Neural cell (in vitro differentiated cells): ENCODE data around the gene DAPK2.

Experiments used
- CTCF ChIP-seq: fragments of 450-650 bp; IDR thresholded peaks from 2 replicates; pipeline ENCODE4 v1.5.1; 2014; ENCODE audit warnings: antibody characterized with exemption, mild to moderate bottlenecking, moderate library complexity; ENCODE audit not compliant: poor library complexity, severe bottlenecking
- EP300 ChIP-seq: fragments of 450-650 bp; conservative IDR thresholded peaks from 2 replicates; pipeline ENCODE4 v1.6.1; 2014; ENCODE audit warnings: antibody characterized with exemption, mild to moderate bottlenecking, moderate library complexity; ENCODE audit not compliant: poor library complexity, severe bottlenecking
- EZH2 ChIP-seq: fragments of 200-600, 300-800 bp; shearing (Covaris generic), sonication (generic); IDR thresholded peaks from 2 replicates; pipeline ENCODE4 v1.6.1; 2014; ENCODE audit warnings: antibody characterized with exemption, low read length, borderline replicate concordance, mild to moderate bottlenecking; ENCODE audit not compliant: insufficient read depth, poor library complexity, severe bottlenecking
- POLR2AphosphoS5 ChIP-seq: IDR thresholded peaks from 2 replicates; pipeline ENCODE4 v1.6.1; 2012
- TAF1 ChIP-seq: IDR thresholded peaks from 2 replicates; pipeline ENCODE4 v1.6.1; 2012; ENCODE audit warnings: low read depth

- no peak for TF ChIP-seq CTCF
- TF ChIP-seq EZH2 = no peak
- TF ChIP-seq POLR2AphosphoS5 = no peak
- TF ChIP-seq TAF1 = no peak
- no peak for TF ChIP-seq EP300
Measured at GRCh38 chr15:63877713-63878271, 168.5 kb downstream of the DAPK2 start.
